Calu3 (cell line): Measurements from ENCODE around the gene PMVK. TPM values are rescaled to one million over a fixed set of nuclear protein-coding genes. Genes with fewer than 3 reads are reported as not detected.

Source experiments
- BruUV-seq: library from RNA; stranded (reverse); fragments of 400-500 nt; replicated peaks from 2 replicates; lab custom pipeline; 2021; lab: Mats Ljungman, UMichigan
- CTCF ChIA-PET: fragments of 300-600 bp; sonication (Branson Sonifier 250); formaldehyde crosslinking; loops from one replicate; lab custom pipeline; 2022; ENCODE audit warnings: antibody characterized with exemption; lab: Charles Lee
- DNase-seq: peaks from one replicate; pipeline ENCODE4 v3.0.0; 2022
- H3K27ac Mint-ChIP-seq: one replicate; pipeline ENCODE4 v1.8.0; 2022; ENCODE audit warnings: mixed read lengths; ENCODE audit not compliant: unreplicated experiment
- H3K27me3 Mint-ChIP-seq: one replicate; pipeline ENCODE4 v1.8.0; 2022; ENCODE audit warnings: mixed read lengths; ENCODE audit not compliant: unreplicated experiment
- H3K36me3 Mint-ChIP-seq: one replicate; pipeline ENCODE4 v1.8.0; 2022; ENCODE audit warnings: mild to moderate bottlenecking, moderate library complexity, mixed read lengths; ENCODE audit not compliant: insufficient read depth, unreplicated experiment
- H3K4me1 Mint-ChIP-seq: one replicate; pipeline ENCODE4 v1.8.0; 2022; ENCODE audit warnings: mild to moderate bottlenecking, low read depth, mixed read lengths; ENCODE audit not compliant: unreplicated experiment
- H3K4me3 Mint-ChIP-seq: one replicate; pipeline ENCODE4 v1.8.0; 2022; ENCODE audit warnings: mild to moderate bottlenecking, low read depth, moderate library complexity, mixed read lengths; ENCODE audit not compliant: unreplicated experiment
- H3K9me3 Mint-ChIP-seq: one replicate; pipeline ENCODE4 v1.8.0; 2022; ENCODE audit warnings: low read depth, mixed read lengths; ENCODE audit not compliant: unreplicated experiment
- intact Hi-C: fragments of 100-400 bp; cut with micrococcal nuclease; formaldehyde crosslinking; loops from one replicate; pipeline ENCODE4 v1.10.0; 2022; ENCODE audit not compliant: unreplicated experiment
- microRNA-seq: library from miRNA; unstranded; fragments of <30 nt; microRNA quantifications from one replicate; pipeline ENCODE4 v1.2.0, GENCODE V29; 2022
- total RNA-seq: library from RNA; stranded (reverse); gene quantifications from 2 replicates; pipeline ENCODE4 v1.2.3, GENCODE V29; 2022
- TF ChIP-seq, protein P1 (sequence below): fragments of 200-600 bp; IDR thresholded peaks from one replicate; pipeline ENCODE4 v1.8.0; 2022; ENCODE audit warnings: antibody characterized with exemption; ENCODE audit not compliant: unreplicated experiment

PMVK gene
- total RNA-seq, 1 experiment from 2014 or later = 47.3 TPM

- TF ChIP-seq, protein P1, sequence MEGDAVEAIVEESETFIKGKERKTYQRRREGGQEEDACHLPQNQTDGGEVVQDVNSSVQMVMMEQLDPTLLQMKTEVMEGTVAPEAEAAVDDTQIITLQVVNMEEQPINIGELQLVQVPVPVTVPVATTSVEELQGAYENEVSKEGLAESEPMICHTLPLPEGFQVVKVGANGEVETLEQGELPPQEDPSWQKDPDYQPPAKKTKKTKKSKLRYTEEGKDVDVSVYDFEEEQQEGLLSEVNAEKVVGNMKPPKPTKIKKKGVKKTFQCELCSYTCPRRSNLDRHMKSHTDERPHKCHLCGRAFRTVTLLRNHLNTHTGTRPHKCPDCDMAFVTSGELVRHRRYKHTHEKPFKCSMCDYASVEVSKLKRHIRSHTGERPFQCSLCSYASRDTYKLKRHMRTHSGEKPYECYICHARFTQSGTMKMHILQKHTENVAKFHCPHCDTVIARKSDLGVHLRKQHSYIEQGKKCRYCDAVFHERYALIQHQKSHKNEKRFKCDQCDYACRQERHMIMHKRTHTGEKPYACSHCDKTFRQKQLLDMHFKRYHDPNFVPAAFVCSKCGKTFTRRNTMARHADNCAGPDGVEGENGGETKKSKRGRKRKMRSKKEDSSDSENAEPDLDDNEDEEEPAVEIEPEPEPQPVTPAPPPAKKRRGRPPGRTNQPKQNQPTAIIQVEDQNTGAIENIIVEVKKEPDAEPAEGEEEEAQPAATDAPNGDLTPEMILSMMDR = peak; percentile 80
- peaks cover 30% of the 10 kb centered on the region for H3K4me1 Mint-ChIP-seq
- BruUV-seq = no TSS peak
- CTCF ChIA-PET = interaction anchor here (0.6 to 1.6 kb wide), 16 partner anchors 9 to 399 kb away, joined by 3 to 23 read pairs (median 4); partner anchors contain the start of gene KCNN3
- no peaks in the 10 kb centered on the region for H3K36me3 Mint-ChIP-seq
- DNase-seq = peak; percentile 87
- H3K4me3 Mint-ChIP-seq = no peak overlapping the region
- intact Hi-C loops = loop anchor here (1.0 kb wide), 3 partner anchors 112 to 319 kb away; no protein-coding TSS in a partner anchor
- no peak overlapping the region for H3K27ac Mint-ChIP-seq
- H3K9me3 Mint-ChIP-seq = no peaks in the 10 kb centered on the region
- peaks cover 56% of the 10 kb centered on the region for H3K27me3 Mint-ChIP-seq
Observed at GRCh38 chr1:154878371-154879037, 58.0 kb downstream of the PMVK start.

- no peak overlapping the region for H3K4me3 Mint-ChIP-seq
- TF ChIP-seq, protein P1 = no peak
- BruUV-seq = no TSS peak
- peak; percentile 23 for DNase-seq
- intact Hi-C loops = no loop called here
- CTCF ChIA-PET = interaction anchor here (1.6 kb wide), 1 partner anchor 36 kb away, joined by 3 read pairs; no protein-coding TSS in a partner anchor
- H3K36me3 Mint-ChIP-seq = no peaks in the 10 kb centered on the region
- peaks cover 65% of the 10 kb centered on the region for H3K27me3 Mint-ChIP-seq
- H3K4me1 Mint-ChIP-seq = peaks cover 32% of the 10 kb centered on the region
- no peaks in the 10 kb centered on the region for H3K9me3 Mint-ChIP-seq
- no peak overlapping the region for H3K27ac Mint-ChIP-seq
Observed at GRCh38 chr1:154877370-154877974, 59.0 kb downstream of the PMVK start.

DNA sequence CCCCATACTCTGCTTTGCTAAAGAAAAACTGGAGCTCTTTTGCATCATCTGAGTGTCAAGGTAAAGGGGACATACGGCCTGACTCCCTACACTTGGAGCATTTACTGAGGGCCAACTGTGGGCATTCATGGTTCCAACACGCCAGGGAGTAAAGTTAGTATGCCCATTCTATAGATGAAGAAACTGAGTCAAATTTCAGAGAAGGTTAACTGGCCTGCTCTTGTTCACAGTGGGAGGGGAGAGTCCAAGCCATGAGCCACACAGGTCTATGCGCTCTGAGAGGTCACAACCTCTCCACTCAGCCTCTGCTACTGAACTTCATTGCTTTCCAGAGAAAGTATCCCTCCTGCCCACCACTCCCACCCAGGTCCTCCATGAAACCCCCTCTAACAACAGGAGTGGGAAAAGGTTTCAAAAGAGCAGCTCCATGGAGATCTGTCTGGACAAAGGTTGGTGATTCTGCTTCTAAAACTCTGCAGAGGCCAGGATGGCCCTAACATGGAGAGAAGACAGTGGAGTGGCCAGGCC is 59.6 kb downstream of the PMVK start:
- no peaks in the 10 kb centered on the region for H3K36me3 Mint-ChIP-seq
- no TSS peak for BruUV-seq
- DNase-seq = no peak
- H3K9me3 Mint-ChIP-seq = no peaks in the 10 kb centered on the region
- H3K27me3 Mint-ChIP-seq = peaks cover 61% of the 10 kb centered on the region
- H3K27ac Mint-ChIP-seq = no peak overlapping the region
- H3K4me3 Mint-ChIP-seq = no peak overlapping the region
- TF ChIP-seq, protein P1 = no peak
- H3K4me1 Mint-ChIP-seq = peaks cover 31% of the 10 kb centered on the region
- intact Hi-C loops = no loop called here
- CTCF ChIA-PET = interaction anchor here (1.2 kb wide), 1 partner anchor 9 kb away, joined by 3 read pairs; no protein-coding TSS in a partner anchor

Small RNAs within 50 kb of the gene (microRNA-seq; reads per million reads assigned to microRNA genes)
- not detected for gene MIR4258

Other genes starting within 250 kb of the PMVK start
- 0.27 TPM in 1 of 2 replicates, not detected in the other for gene KCNN3, start 66.4 kb downstream of the PMVK start, total RNA-seq
- gene PBXIP1, start 19.4 kb upstream of the PMVK start, total RNA-seq = 48.1 and 49.6 TPM in 2 replicates
- gene PYGO2, start 25.1 kb upstream of the PMVK start, total RNA-seq = 43.6 and 45.6 TPM in 2 replicates
- gene SHC1, start 34.0 kb upstream of the PMVK start, total RNA-seq = 73.5 and 77.5 TPM in 2 replicates
- 182 and 230 TPM in 2 replicates for gene CKS1B, start 38.0 kb upstream of the PMVK start, total RNA-seq
- gene FLAD1, start 46.6 kb upstream of the PMVK start, total RNA-seq = 74.3 and 75.1 TPM in 2 replicates
- gene LENEP, start 56.9 kb upstream of the PMVK start, total RNA-seq = 1.1 and 1.5 TPM in 2 replicates
- gene ZBTB7B, start 66.1 kb upstream of the PMVK start, total RNA-seq = 64.7 and 64.9 TPM in 2 replicates
- 1.4 and 1.5 TPM in 2 replicates for gene DCST2, start 97.1 kb upstream of the PMVK start, total RNA-seq
- 0.17 TPM in 1 of 2 replicates, not detected in the other for gene DCST1, start 97.1 kb upstream of the PMVK start, total RNA-seq
- gene ADAM15, start 114.6 kb upstream of the PMVK start, total RNA-seq = 99.1 and 103 TPM in 2 replicates
- gene EFNA4, start 127.0 kb upstream of the PMVK start, total RNA-seq = 12.6 and 13.9 TPM in 2 replicates
- 1.7 and 3.4 TPM in 2 replicates for gene EFNA3, start 142.1 kb upstream of the PMVK start, total RNA-seq
- gene EFNA1, start 191.2 kb upstream of the PMVK start, total RNA-seq = 33.7 and 41.7 TPM in 2 replicates
- gene SLC50A1, start 199.1 kb upstream of the PMVK start, total RNA-seq = 68.5 and 72.0 TPM in 2 replicates
- gene DPM3, start 203.8 kb upstream of the PMVK start, total RNA-seq = 38.7 and 41.1 TPM in 2 replicates
- gene KRTCAP2, start 236.6 kb upstream of the PMVK start, total RNA-seq = 236 TPM in 2 replicates
- 1.1 and 1.8 TPM in 2 replicates for gene TRIM46, start 237.1 kb upstream of the PMVK start, total RNA-seq